GM19035 (cell line): ENCODE data around the gene USF2.

Experiments used
- ATAC-seq: cut with Tn5 transposase; IDR thresholded peaks from one replicate; pipeline ENCODE4 v1.9.1; 2021; ENCODE audit not compliant: unreplicated experiment

The USF2 gene

GRCh38 chr19:35317464-35318043, 48.8 kb downstream of the USF2 start:
- ATAC-seq, result no peak

- no peak for ATAC-seq
Observed at GRCh38 chr19:35318679-35319448, 50.1 kb downstream of the USF2 start.

DNA sequence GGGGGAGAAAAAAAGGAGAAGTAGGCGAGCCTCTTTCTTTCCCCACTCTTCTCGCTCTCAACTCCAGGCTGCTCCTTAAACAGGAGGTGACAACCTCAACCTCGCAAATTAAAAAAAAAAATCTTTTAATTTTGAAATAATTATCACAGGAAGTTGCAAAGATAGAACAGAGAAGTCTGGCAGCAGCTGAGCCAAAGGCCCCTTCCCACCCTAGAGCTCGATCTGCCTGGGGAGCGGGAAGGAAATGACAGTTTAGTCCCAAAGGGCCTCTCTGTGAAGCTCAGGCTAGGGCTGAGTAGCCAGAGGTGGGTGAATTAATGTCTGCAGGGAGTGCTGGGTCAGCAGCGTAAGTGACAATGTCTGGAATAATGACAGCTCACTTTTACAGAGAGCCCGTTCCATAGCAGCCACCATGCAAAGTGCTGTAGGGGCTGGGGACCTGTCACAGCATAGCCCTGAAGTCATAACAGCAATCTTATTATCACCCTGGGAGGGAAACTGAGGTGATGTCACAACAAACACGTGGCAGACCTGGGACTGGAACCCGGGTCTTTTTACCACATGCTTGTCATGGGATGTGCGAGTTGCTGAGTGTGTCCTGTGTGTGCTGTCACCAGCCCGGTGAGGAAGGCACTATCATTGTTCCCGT, 51.4 kb downstream of the USF2 start:
- ATAC-seq, result no peak

DNA sequence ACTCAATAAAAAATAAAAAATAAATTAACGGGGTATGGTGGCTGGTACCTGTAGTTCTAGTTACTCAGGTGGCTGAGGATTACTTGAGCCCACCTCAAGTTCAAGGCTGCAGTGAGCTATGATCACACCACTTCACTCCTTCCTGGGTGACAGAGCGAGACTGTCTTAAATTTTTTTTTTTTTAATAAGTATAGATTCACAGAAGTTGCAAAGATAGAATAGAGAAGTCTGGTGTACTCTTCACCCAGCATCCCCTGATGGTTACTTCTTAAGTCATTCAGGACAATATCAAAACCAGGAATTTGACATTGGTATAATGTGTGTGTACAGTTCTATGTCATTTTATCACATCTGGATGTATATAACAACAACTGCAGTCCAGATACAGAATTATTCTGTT, 52.5 kb downstream of the USF2 start:
- ATAC-seq, result no peak

- no peak for ATAC-seq
Observed at GRCh38 chr19:35322014-35322413, 53.3 kb downstream of the USF2 start.

GRCh38 chr19:35327642-35328041, 58.9 kb downstream of the USF2 start:
- ATAC-seq, result no peak

DNA sequence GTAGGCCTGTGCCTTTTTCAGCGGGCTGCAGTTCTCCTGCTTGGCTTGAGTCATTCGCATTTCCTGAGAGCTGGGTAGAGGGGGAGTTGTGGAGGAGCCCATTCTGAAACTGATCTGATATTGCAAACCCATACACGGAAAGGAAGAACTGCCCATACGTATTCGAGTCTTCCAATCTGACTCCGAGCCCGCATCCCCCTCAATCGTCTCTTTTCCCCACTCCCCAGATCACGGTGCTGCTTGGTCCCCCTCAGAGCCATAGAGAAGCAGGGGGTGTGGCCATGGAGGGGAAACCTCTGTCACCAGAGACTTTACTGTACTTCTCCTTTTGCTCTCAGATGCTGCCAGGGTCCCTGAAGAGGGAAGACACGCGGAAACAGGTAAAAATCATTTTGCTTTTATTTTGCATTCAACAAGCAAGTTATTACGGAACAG, 60.1 kb downstream of the USF2 start, which contains the start of gene CD22:
Gene CD22, plus strand, starts transcription at position 337 of the 435 bp plus-strand sequence. CDS start 2,854 bp downstream, outside the sequence.
- ATAC-seq, result no peak

GRCh38 chr19:35329323-35329722, 60.6 kb downstream of the USF2 start:
- ATAC-seq, result no peak
